Measurements from ENCODE around the gene PTGFRN. TPM values are rescaled to one million over a fixed set of nuclear protein-coding genes. Genes with fewer than 3 reads are reported as not detected.

The PTGFRN gene
- total RNA-seq, 1 experiment from 2014 or later: 60.6 TPM

DNA sequence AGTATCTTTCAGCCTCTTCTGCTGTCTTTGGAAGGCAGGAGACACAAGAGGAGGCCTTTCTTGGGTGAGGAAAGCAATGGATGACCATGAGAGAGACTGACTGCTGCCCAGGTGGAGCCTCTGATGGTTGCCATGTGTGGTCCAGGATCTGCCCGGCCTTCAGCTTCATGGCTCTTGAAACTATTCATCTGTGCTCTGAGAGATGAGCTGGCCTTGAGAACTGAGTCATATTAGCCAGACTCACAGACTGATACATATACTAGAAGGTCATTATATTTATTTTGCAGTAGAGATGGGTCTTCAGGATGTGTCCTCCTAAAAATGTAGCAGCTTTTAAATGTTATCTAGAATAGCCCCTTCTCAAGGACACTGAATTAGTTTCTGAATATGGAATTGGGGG, 33.7 kb downstream of the PTGFRN start:
- Histone ChIP-seq H3K9ac (ENCODE audit: low read length) (no peak overlapping the region), H3K9me2 (ENCODE audit: insufficient read depth) (no peaks in the 10 kb centered on the region), H2AFZ (ENCODE audit: low read depth, low read length, poor library complexity, severe bottlenecking) (no peak overlapping the region), H3K27me3 (ENCODE audit: insufficient read depth, low read length) (no peaks in the 10 kb centered on the region), H3K79me2 (ENCODE audit: insufficient read depth, low read length) (no peaks in the 10 kb centered on the region), H3K27ac (ENCODE audit: low read depth, low read length) (no peak overlapping the region), H3K36me3 (ENCODE audit: control insufficient read depth in 1 of 2, insufficient read depth in 2 of 2, low read length in 2 of 2) (peaks cover 4 to 5% of the 10 kb centered on the region in 2 experiments; a peak in 2 of 4 replicates), H3K4me1 (ENCODE audit: control insufficient read depth in 1 of 2, insufficient read depth in 2 of 2, low read length in 2 of 2) (no peaks in the 10 kb centered on the region), H3K4me3 (replicated peaks in 1 of 2; ENCODE audit: low read depth in 1 of 2, low read length in 2 of 2) (no peak overlapping the region), H4K20me1 (ENCODE audit: insufficient read depth) (no peaks in the 10 kb centered on the region), H3K9me3 (ENCODE audit: control insufficient read depth in 1 of 2, insufficient read depth in 1 of 2, low read depth in 1 of 2, low read length in 2 of 2) (no peaks in the 10 kb centered on the region), H3K4me2 (ENCODE audit: low read length) (no peak overlapping the region)
- CTCF ChIA-PET: no interaction called here
- intact Hi-C loops (cut with micrococcal nuclease): no loop called here
- POLR2A ChIA-PET: no interaction called here
- no peak for TF ChIP-seq SIN3A (IDR thresholded peaks at IDR 0.05; ENCODE audit: low read depth)
- no peak for TF ChIP-seq POLR2A (IDR thresholded peaks at IDR 0.05; ENCODE audit: borderline replicate concordance, extremely low read depth, insufficient read depth, insufficient read length)
- TF ChIP-seq, protein P1, sequence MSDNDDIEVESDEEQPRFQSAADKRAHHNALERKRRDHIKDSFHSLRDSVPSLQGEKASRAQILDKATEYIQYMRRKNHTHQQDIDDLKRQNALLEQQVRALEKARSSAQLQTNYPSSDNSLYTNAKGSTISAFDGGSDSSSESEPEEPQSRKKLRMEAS (IDR thresholded peaks at IDR 0.05): no peak
- TF ChIP-seq, protein P2, sequence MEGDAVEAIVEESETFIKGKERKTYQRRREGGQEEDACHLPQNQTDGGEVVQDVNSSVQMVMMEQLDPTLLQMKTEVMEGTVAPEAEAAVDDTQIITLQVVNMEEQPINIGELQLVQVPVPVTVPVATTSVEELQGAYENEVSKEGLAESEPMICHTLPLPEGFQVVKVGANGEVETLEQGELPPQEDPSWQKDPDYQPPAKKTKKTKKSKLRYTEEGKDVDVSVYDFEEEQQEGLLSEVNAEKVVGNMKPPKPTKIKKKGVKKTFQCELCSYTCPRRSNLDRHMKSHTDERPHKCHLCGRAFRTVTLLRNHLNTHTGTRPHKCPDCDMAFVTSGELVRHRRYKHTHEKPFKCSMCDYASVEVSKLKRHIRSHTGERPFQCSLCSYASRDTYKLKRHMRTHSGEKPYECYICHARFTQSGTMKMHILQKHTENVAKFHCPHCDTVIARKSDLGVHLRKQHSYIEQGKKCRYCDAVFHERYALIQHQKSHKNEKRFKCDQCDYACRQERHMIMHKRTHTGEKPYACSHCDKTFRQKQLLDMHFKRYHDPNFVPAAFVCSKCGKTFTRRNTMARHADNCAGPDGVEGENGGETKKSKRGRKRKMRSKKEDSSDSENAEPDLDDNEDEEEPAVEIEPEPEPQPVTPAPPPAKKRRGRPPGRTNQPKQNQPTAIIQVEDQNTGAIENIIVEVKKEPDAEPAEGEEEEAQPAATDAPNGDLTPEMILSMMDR (IDR thresholded peaks at IDR 0.05 in 2 of 3, conservative IDR thresholded peaks at IDR 0.05 in 1 of 3; ENCODE audit: borderline replicate concordance in 1 of 3, insufficient read depth in 1 of 3, low read depth in 2 of 3, low read length in 2 of 3): no peak
- no peak for TF ChIP-seq EZH2 (IDR thresholded peaks at IDR 0.05)
- TF ChIP-seq TCF7L2 (IDR thresholded peaks at IDR 0.05; ENCODE audit: borderline replicate concordance, extremely low read depth, insufficient read depth, insufficient read length): no peak
- TF ChIP-seq FOSL1 (IDR thresholded peaks at IDR 0.05; ENCODE audit: low read depth): no peak
- TF ChIP-seq ZNF274 (IDR thresholded peaks at IDR 0.05; ENCODE audit: low read depth, low read length): no peak
- TF ChIP-seq YY1 (IDR thresholded peaks at IDR 0.05; ENCODE audit: extremely low read depth, insufficient replicate concordance, low read depth, low read length): no peak
- TF ChIP-seq POLR2AphosphoS5 (IDR thresholded peaks at IDR 0.05; ENCODE audit: low read depth, low read length): no peak
- no peak for TF ChIP-seq EZH2phosphoT487 (IDR thresholded peaks at IDR 0.05; ENCODE audit: borderline replicate concordance)
- no peak for TF ChIP-seq ZFX (IDR thresholded peaks at IDR 0.05)
- no peak for TF ChIP-seq CBX3 (IDR thresholded peaks at IDR 0.05; ENCODE audit: low read depth)
- TF ChIP-seq, protein P3, sequence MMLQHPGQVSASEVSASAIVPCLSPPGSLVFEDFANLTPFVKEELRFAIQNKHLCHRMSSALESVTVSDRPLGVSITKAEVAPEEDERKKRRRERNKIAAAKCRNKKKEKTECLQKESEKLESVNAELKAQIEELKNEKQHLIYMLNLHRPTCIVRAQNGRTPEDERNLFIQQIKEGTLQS (IDR thresholded peaks at IDR 0.05): no peak
- no peak for TF ChIP-seq JUND (IDR thresholded peaks at IDR 0.05)
- no peak for TF ChIP-seq SRF (IDR thresholded peaks at IDR 0.05; ENCODE audit: low read depth)
- DNase-seq (ENCODE audit: low read depth, low spot score): no peak
- no TSS peak for BruUV-seq (replicated peaks)
- ATAC-seq: no peak
- RAD21 ChIA-PET (ENCODE audit: low non-redundant PET in 1 of 2, low total read pairs in 2 of 2, uncharacterized antibody in 2 of 2, unreplicated experiment in 2 of 2): no interaction called here

Data from HCT116 (cell line).